Measurements from ENCODE around the gene ARHGAP15.

DNA sequence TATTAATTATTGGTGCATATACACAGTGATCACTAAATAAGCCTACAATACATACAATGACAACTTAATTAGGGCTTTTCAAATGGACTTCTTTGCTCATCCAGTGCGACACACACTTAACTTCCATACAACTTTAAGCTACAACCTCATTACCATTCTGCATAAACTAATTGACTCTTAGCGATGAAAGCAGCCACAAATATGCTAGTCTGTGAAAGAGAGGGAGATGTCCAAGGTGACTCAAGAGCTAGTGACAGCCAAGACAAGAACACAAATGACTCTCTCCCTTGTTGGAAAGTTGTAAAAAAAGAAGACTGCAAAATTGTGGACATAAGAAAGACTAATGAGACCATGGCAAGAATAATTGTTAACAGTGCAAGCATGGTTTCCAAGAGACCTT is 264.8 kb downstream of the ARHGAP15 start:
- TF ChIP-seq, protein P1, sequence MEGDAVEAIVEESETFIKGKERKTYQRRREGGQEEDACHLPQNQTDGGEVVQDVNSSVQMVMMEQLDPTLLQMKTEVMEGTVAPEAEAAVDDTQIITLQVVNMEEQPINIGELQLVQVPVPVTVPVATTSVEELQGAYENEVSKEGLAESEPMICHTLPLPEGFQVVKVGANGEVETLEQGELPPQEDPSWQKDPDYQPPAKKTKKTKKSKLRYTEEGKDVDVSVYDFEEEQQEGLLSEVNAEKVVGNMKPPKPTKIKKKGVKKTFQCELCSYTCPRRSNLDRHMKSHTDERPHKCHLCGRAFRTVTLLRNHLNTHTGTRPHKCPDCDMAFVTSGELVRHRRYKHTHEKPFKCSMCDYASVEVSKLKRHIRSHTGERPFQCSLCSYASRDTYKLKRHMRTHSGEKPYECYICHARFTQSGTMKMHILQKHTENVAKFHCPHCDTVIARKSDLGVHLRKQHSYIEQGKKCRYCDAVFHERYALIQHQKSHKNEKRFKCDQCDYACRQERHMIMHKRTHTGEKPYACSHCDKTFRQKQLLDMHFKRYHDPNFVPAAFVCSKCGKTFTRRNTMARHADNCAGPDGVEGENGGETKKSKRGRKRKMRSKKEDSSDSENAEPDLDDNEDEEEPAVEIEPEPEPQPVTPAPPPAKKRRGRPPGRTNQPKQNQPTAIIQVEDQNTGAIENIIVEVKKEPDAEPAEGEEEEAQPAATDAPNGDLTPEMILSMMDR (IDR thresholded peaks at IDR 0.05; ENCODE audit: low read depth, low read length, poor library complexity, severe bottlenecking) = no peak
- TF ChIP-seq EZH2phosphoT487 (IDR thresholded peaks at IDR 0.05; ENCODE audit: borderline replicate concordance, low read length) = no peak
